ENCODE data around the gene TSPAN7. TPM values are rescaled to one million over a fixed set of nuclear protein-coding genes. Genes with fewer than 3 reads are reported as not detected.
A peak's percentile ranks its signal among the peaks of the same experiment; 100 is the strongest.

The TSPAN7 gene
- total and polyA plus RNA-seq, 2 experiments from 2014 or later = 12.4 to 17.2 TPM

- TF ChIP-seq EZH2 (IDR thresholded peaks at IDR 0.05; ENCODE audit: borderline replicate concordance) = no peak
- TF ChIP-seq, protein P1, sequence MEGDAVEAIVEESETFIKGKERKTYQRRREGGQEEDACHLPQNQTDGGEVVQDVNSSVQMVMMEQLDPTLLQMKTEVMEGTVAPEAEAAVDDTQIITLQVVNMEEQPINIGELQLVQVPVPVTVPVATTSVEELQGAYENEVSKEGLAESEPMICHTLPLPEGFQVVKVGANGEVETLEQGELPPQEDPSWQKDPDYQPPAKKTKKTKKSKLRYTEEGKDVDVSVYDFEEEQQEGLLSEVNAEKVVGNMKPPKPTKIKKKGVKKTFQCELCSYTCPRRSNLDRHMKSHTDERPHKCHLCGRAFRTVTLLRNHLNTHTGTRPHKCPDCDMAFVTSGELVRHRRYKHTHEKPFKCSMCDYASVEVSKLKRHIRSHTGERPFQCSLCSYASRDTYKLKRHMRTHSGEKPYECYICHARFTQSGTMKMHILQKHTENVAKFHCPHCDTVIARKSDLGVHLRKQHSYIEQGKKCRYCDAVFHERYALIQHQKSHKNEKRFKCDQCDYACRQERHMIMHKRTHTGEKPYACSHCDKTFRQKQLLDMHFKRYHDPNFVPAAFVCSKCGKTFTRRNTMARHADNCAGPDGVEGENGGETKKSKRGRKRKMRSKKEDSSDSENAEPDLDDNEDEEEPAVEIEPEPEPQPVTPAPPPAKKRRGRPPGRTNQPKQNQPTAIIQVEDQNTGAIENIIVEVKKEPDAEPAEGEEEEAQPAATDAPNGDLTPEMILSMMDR (IDR thresholded peaks at IDR 0.05; ENCODE audit: poor library complexity) = no peak
- TF ChIP-seq EZH2phosphoT487 (IDR thresholded peaks at IDR 0.05; ENCODE audit: low read depth, severe bottlenecking, unreplicated experiment) = no peak
- Histone ChIP-seq H3K4me3 (no peak overlapping the region), H3K9me2 (replicated peaks; ENCODE audit: insufficient read depth) (no peaks in the 10 kb centered on the region), H3K27ac (no peak overlapping the region), H3K4me2 (no peak overlapping the region), H3K4me1 (ENCODE audit: insufficient read depth) (peaks cover 6% of the 10 kb centered on the region), H4K20me1 (ENCODE audit: insufficient read depth, poor library complexity, severe bottlenecking) (no peaks in the 10 kb centered on the region), H3K36me3 (replicated peaks; ENCODE audit: insufficient read depth, low read depth) (no peaks in the 10 kb centered on the region), H3K79me2 (no peaks in the 10 kb centered on the region), H3K27me3 (no peaks in the 10 kb centered on the region), H2AFZ (no peak overlapping the region), H3K9me3 (ENCODE audit: low read depth) (no peaks in the 10 kb centered on the region)
- no peak for DNase-seq (ENCODE audit: low spot score)
Observed at GRCh38 chrX:38657562-38657961, 96.2 kb downstream of the TSPAN7 start.

- Histone ChIP-seq H3K79me2 (no peaks in the 10 kb centered on the region), H3K9me3 (ENCODE audit: low read depth) (no peaks in the 10 kb centered on the region), H3K27me3 (no peaks in the 10 kb centered on the region), H3K4me1 (ENCODE audit: insufficient read depth) (peaks cover 6% of the 10 kb centered on the region), H2AFZ (no peak overlapping the region), H3K9me2 (replicated peaks; ENCODE audit: insufficient read depth) (no peaks in the 10 kb centered on the region), H3K36me3 (replicated peaks; ENCODE audit: insufficient read depth, low read depth) (no peaks in the 10 kb centered on the region), H3K27ac (peak overlapping the region; percentile 10), H3K4me3 (no peak overlapping the region), H3K4me2 (no peak overlapping the region), H4K20me1 (ENCODE audit: insufficient read depth, poor library complexity, severe bottlenecking) (no peaks in the 10 kb centered on the region)
- no peak for TF ChIP-seq EZH2 (IDR thresholded peaks at IDR 0.05; ENCODE audit: borderline replicate concordance)
- TF ChIP-seq, protein P1 (IDR thresholded peaks at IDR 0.05; ENCODE audit: poor library complexity) = no peak
- TF ChIP-seq EZH2phosphoT487 (IDR thresholded peaks at IDR 0.05; ENCODE audit: low read depth, severe bottlenecking, unreplicated experiment) = no peak
- WGBS (ENCODE audit: low lambda C conversion rate, missing lambda C conversion rate) = 66% methylated on average over 6 of the region's 6 CpGs
- no peak for DNase-seq (ENCODE audit: low spot score)
Observed at GRCh38 chrX:38660395-38661102, 99.2 kb downstream of the TSPAN7 start.

GRCh38 chrX:38661103-38661441 lies 99.7 kb downstream of the TSPAN7 start:
- Histone ChIP-seq H2AFZ (no peak overlapping the region), H3K79me2 (no peaks in the 10 kb centered on the region), H3K27ac (no peak overlapping the region), H4K20me1 (ENCODE audit: insufficient read depth, poor library complexity, severe bottlenecking) (no peaks in the 10 kb centered on the region), H3K27me3 (no peaks in the 10 kb centered on the region), H3K9me3 (ENCODE audit: low read depth) (no peaks in the 10 kb centered on the region), H3K4me1 (ENCODE audit: insufficient read depth) (peaks cover 6% of the 10 kb centered on the region), H3K36me3 (replicated peaks; ENCODE audit: insufficient read depth, low read depth) (no peaks in the 10 kb centered on the region), H3K4me2 (no peak overlapping the region), H3K9me2 (replicated peaks; ENCODE audit: insufficient read depth) (no peaks in the 10 kb centered on the region), H3K4me3 (no peak overlapping the region)
- TF ChIP-seq EZH2 (IDR thresholded peaks at IDR 0.05; ENCODE audit: borderline replicate concordance) = no peak
- TF ChIP-seq, protein P1 (IDR thresholded peaks at IDR 0.05; ENCODE audit: poor library complexity) = no peak
- TF ChIP-seq EZH2phosphoT487 (IDR thresholded peaks at IDR 0.05; ENCODE audit: low read depth, severe bottlenecking, unreplicated experiment) = no peak
- WGBS (ENCODE audit: low lambda C conversion rate, missing lambda C conversion rate) = 56% methylated on average over 1 of the region's 1 CpG
- no peak for DNase-seq (ENCODE audit: low spot score)
